Activated CD4-positive, alpha-beta memory T cell treated with anti-CD3 and anti-CD28 coated beads for 36 hours (primary cell): Measurements from ENCODE around the gene PGRMC1. TPM values are rescaled to one million over a fixed set of nuclear protein-coding genes. Genes with fewer than 3 reads are reported as not detected.
"Not testable (repeated sequence)": the region's sequence is repeated elsewhere in the genome, so short reads cannot be mapped to it uniquely, and the experiment has no call there.

ENCODE experiments used
- CTCF ChIA-PET: fragments of 350-600 bp; sonication (Branson Sonifier 250); formaldehyde crosslinking; loops from one replicate; lab custom pipeline; 2021; ENCODE audit warnings: antibody characterized with exemption, inconsistent platforms; lab: Charles Lee
- POLR2A ChIA-PET: fragments of 350-600 bp; sonication (Branson Sonifier 250); formaldehyde crosslinking; loops from one replicate; lab custom pipeline; 2021; ENCODE audit warnings: antibody characterized with exemption; lab: Charles Lee
- DNase-seq: peaks from one replicate; pipeline ENCODE4 v3.0.0-alpha.2; 2020
- H3K27ac Mint-ChIP-seq: one replicate; pipeline ENCODE4 v1.8.0; 2021; ENCODE audit warnings: mixed read lengths
- H3K27me3 Mint-ChIP-seq: one replicate; pipeline ENCODE4 v1.8.0; 2021; ENCODE audit warnings: mixed read lengths
- H3K36me3 Mint-ChIP-seq: one replicate; pipeline ENCODE4 v1.8.0; 2021; ENCODE audit warnings: mixed read lengths
- H3K4me1 Mint-ChIP-seq: one replicate; pipeline ENCODE4 v1.8.0; 2021; ENCODE audit warnings: low read depth, mixed read lengths
- H3K4me3 Mint-ChIP-seq: one replicate; pipeline ENCODE4 v1.8.0; 2021; ENCODE audit warnings: mild to moderate bottlenecking, mixed read lengths
- H3K9me3 Mint-ChIP-seq: one replicate; pipeline ENCODE4 v1.8.0; 2021; ENCODE audit warnings: mixed read lengths
- intact Hi-C: fragments of 100-400 bp; cut with micrococcal nuclease; formaldehyde crosslinking; loops from one replicate; pipeline ENCODE4 v1.15.1; 2023
- total RNA-seq, 2 experiments: library from RNA; stranded (reverse); gene quantifications; one replicate each; pipeline ENCODE4 v1.2.3, GENCODE V29; 2021

PGRMC1 gene
- 10 to 100 TPM; 29.0 to 29.4 TPM for total RNA-seq

- ChIA-PET CTCF (no interaction called here), POLR2A (interaction anchor here (0.8 kb wide), 1 partner anchor 232 kb away, joined by 4 read pairs; the partner anchor contains the start of gene SLC25A5)
- Mint-ChIP-seq H3K27me3 (peaks cover 2% of the 10 kb centered on the region), H3K36me3 (peaks cover 4% of the 10 kb centered on the region), H3K27ac (peak within 1 kb of the TSS; percentile 79), H3K9me3 (no peaks in the 10 kb centered on the region), H3K4me1 (peaks cover 24% of the 10 kb centered on the region), H3K4me3 (peak within 1 kb of the TSS; percentile 80)
- DNase-seq, result peak; percentile 83
- intact Hi-C loops, result loop anchor here (2.0 to 10.0 kb wide), 4 partner anchors 233 to 891 kb away; partner anchors contain the start of genes LONRF3, SLC25A5 and WDR44
Observed at GRCh38 chrX:119235872-119236622, at the start of gene PGRMC1. PGRMC1 (plus strand) TSS chrX:119236285; CDS start chrX:119236364, 79 bp downstream.

- H3K36me3 Mint-ChIP-seq, result no peaks in the 10 kb centered on the region
- CTCF ChIA-PET, result no interaction called here
- no peaks in the 10 kb centered on the region for H3K27me3 Mint-ChIP-seq
- no peaks in the 10 kb centered on the region for H3K9me3 Mint-ChIP-seq
- intact Hi-C loops, result no loop called here
- H3K27ac Mint-ChIP-seq, result no peak overlapping the region
- POLR2A ChIA-PET, result no interaction called here
- no peak overlapping the region for H3K4me3 Mint-ChIP-seq
- H3K4me1 Mint-ChIP-seq, result no peaks in the 10 kb centered on the region
- DNase-seq, result no peak
Observed at GRCh38 chrX:119186763-119187162, 49.3 kb upstream of the PGRMC1 start.

- CTCF ChIA-PET, result no interaction called here
- no peak for DNase-seq
- H3K4me3 Mint-ChIP-seq, result no peak overlapping the region
- no peaks in the 10 kb centered on the region for H3K9me3 Mint-ChIP-seq
- no peaks in the 10 kb centered on the region for H3K27me3 Mint-ChIP-seq
- POLR2A ChIA-PET, result no interaction called here
- intact Hi-C loops, result no loop called here
- H3K4me1 Mint-ChIP-seq, result no peaks in the 10 kb centered on the region
- no peak overlapping the region for H3K27ac Mint-ChIP-seq
- H3K36me3 Mint-ChIP-seq, result no peaks in the 10 kb centered on the region
Observed at GRCh38 chrX:119187298-119187697, 48.8 kb upstream of the PGRMC1 start.

- CTCF ChIA-PET, result no interaction called here
- DNase-seq, result no peak
- Mint-ChIP-seq H3K36me3 (no peaks in the 10 kb centered on the region), H3K27me3 (no peaks in the 10 kb centered on the region), H3K9me3 (no peaks in the 10 kb centered on the region), H3K27ac (no peak overlapping the region), H3K4me1 (no peaks in the 10 kb centered on the region), H3K4me3 (no peak overlapping the region)
- POLR2A ChIA-PET, result no interaction called here
- intact Hi-C loops, result no loop called here
Observed at GRCh38 chrX:119189115-119189514, 47.0 kb upstream of the PGRMC1 start.

GRCh38 chrX:119189595-119189994 lies 46.5 kb upstream of the PGRMC1 start:
- POLR2A ChIA-PET, result no interaction called here
- no peaks in the 10 kb centered on the region for H3K36me3 Mint-ChIP-seq
- DNase-seq, result no peak
- H3K9me3 Mint-ChIP-seq, result no peaks in the 10 kb centered on the region
- H3K27me3 Mint-ChIP-seq, result no peaks in the 10 kb centered on the region
- intact Hi-C loops, result no loop called here
- no peaks in the 10 kb centered on the region for H3K4me1 Mint-ChIP-seq
- no peak overlapping the region for H3K4me3 Mint-ChIP-seq
- H3K27ac Mint-ChIP-seq, result no peak overlapping the region
- CTCF ChIA-PET, result no interaction called here

- ChIA-PET POLR2A (no interaction called here), CTCF (interaction anchor here (1.0 kb wide), 1 partner anchor 342 kb away, joined by 3 read pairs; no protein-coding TSS in a partner anchor)
- no peak for DNase-seq
- Mint-ChIP-seq H3K27ac (no peak overlapping the region), H3K4me3 (no peak overlapping the region), H3K9me3 (no peaks in the 10 kb centered on the region), H3K27me3 (no peaks in the 10 kb centered on the region), H3K4me1 (no peaks in the 10 kb centered on the region), H3K36me3 (no peaks in the 10 kb centered on the region)
- intact Hi-C loops, result no loop called here
Observed at GRCh38 chrX:119190091-119190681, 45.9 kb upstream of the PGRMC1 start.

- Mint-ChIP-seq H3K27ac (no peak overlapping the region), H3K9me3 (no peaks in the 10 kb centered on the region), H3K27me3 (no peaks in the 10 kb centered on the region), H3K4me1 (no peaks in the 10 kb centered on the region), H3K36me3 (no peaks in the 10 kb centered on the region), H3K4me3 (no peak overlapping the region)
- intact Hi-C loops, result no loop called here
- no peak for DNase-seq
- ChIA-PET POLR2A (no interaction called here), CTCF (interaction anchor here (1.0 kb wide), 1 partner anchor 343 kb away, joined by 3 read pairs; no protein-coding TSS in a partner anchor)
Observed at GRCh38 chrX:119190831-119191230, 45.3 kb upstream of the PGRMC1 start.

- POLR2A ChIA-PET, result no interaction called here
- no peak overlapping the region for H3K4me3 Mint-ChIP-seq
- CTCF ChIA-PET, result no interaction called here
- H3K9me3 Mint-ChIP-seq, result no peaks in the 10 kb centered on the region
- DNase-seq, result no peak
- no peaks in the 10 kb centered on the region for H3K27me3 Mint-ChIP-seq
- H3K36me3 Mint-ChIP-seq, result no peaks in the 10 kb centered on the region
- intact Hi-C loops, result no loop called here
- no peaks in the 10 kb centered on the region for H3K4me1 Mint-ChIP-seq
- no peak overlapping the region for H3K27ac Mint-ChIP-seq
Observed at GRCh38 chrX:119194621-119195020, 41.5 kb upstream of the PGRMC1 start.

GRCh38 chrX:119201570-119201969 lies 34.5 kb upstream of the PGRMC1 start:
- intact Hi-C loops, result no loop called here
- Mint-ChIP-seq H3K36me3 (no peaks in the 10 kb centered on the region), H3K4me1 (no peaks in the 10 kb centered on the region), H3K9me3 (no peaks in the 10 kb centered on the region), H3K27me3 (no peaks in the 10 kb centered on the region), H3K27ac (no peak overlapping the region), H3K4me3 (no peak overlapping the region)
- ChIA-PET POLR2A (no interaction called here), CTCF (no interaction called here)
- DNase-seq, result no peak

- Mint-ChIP-seq H3K4me3 (no peak overlapping the region), H3K27me3 (no peaks in the 10 kb centered on the region), H3K27ac (no peak overlapping the region), H3K9me3 (no peaks in the 10 kb centered on the region), H3K36me3 (no peaks in the 10 kb centered on the region), H3K4me1 (no peaks in the 10 kb centered on the region)
- intact Hi-C loops, result no loop called here
- CTCF ChIA-PET, result no interaction called here
- POLR2A ChIA-PET, result no interaction called here
- DNase-seq, result no peak
Observed at GRCh38 chrX:119206203-119206602, 29.9 kb upstream of the PGRMC1 start.

- H3K4me1 Mint-ChIP-seq, CTCF ChIA-PET, H3K9me3 Mint-ChIP-seq, intact Hi-C loops, H3K27ac Mint-ChIP-seq, H3K36me3 Mint-ChIP-seq, POLR2A ChIA-PET, H3K4me3 Mint-ChIP-seq, H3K27me3 Mint-ChIP-seq, DNase-seq: not testable (repeated sequence)
Observed at GRCh38 chrX:119207483-119207882, 28.6 kb upstream of the PGRMC1 start.

GRCh38 chrX:119208401-119209057 lies 27.6 kb upstream of the PGRMC1 start:
- no peaks in the 10 kb centered on the region for H3K36me3 Mint-ChIP-seq
- ChIA-PET POLR2A (no interaction called here), CTCF (no interaction called here)
- H3K9me3 Mint-ChIP-seq, result no peaks in the 10 kb centered on the region
- intact Hi-C loops, result no loop called here
- no peak overlapping the region for H3K27ac Mint-ChIP-seq
- DNase-seq, result no peak
- no peaks in the 10 kb centered on the region for H3K4me1 Mint-ChIP-seq
- peaks cover 3% of the 10 kb centered on the region for H3K27me3 Mint-ChIP-seq
- no peak overlapping the region for H3K4me3 Mint-ChIP-seq
